Medulla oblongata (tissue), 1 donor: ENCODE results near the gene DGKB.

Experiments
- DNase-seq: peaks from one replicate; pipeline ENCODE4 v3.0.0-alpha.2; 2015; ENCODE audit errors: extremely low spot score

Gene DGKB

GRCh38 chr7:14124716-14125115 is 777.8 kb downstream of the DGKB start:
- no peak for DNase-seq

- DNase-seq, result no peak
Observed at GRCh38 chr7:14123923-14124322, 778.6 kb downstream of the DGKB start.

GRCh38 chr7:14115701-14116100 is 786.9 kb downstream of the DGKB start:
- DNase-seq, result no peak

- no peak for DNase-seq
Observed at GRCh38 chr7:14104861-14105260, 797.7 kb downstream of the DGKB start.

- no peak for DNase-seq
Observed at GRCh38 chr7:14096159-14096558, 806.4 kb downstream of the DGKB start.

GRCh38 chr7:14095233-14095950 is 807.2 kb downstream of the DGKB start:
- no peak for DNase-seq
